ENCODE results near the gene ANKRD22.
"Not testable (repeated sequence)": the region's sequence is repeated elsewhere in the genome, so short reads cannot be mapped to it uniquely, and the experiment has no call there.

Gene ANKRD22

GRCh38 chr10:88877298-88877697, 25.7 kb upstream of the ANKRD22 start:
- DNase-seq, result no peak

- no peak for DNase-seq
Measured at GRCh38 chr10:88875081-88875480, 23.4 kb upstream of the ANKRD22 start.

GRCh38 chr10:88874281-88874680, 22.6 kb upstream of the ANKRD22 start:
- DNase-seq, result no peak

GRCh38 chr10:88873757-88874156, 22.1 kb upstream of the ANKRD22 start:
- DNase-seq, result no peak

- DNase-seq, result no peak
Measured at GRCh38 chr10:88870089-88870488, 18.4 kb upstream of the ANKRD22 start.

- DNase-seq, result no peak
Measured at GRCh38 chr10:88866454-88866853, 14.8 kb upstream of the ANKRD22 start.

- DNase-seq, result no peak
Measured at GRCh38 chr10:88865281-88865876, 13.7 kb upstream of the ANKRD22 start.

- DNase-seq, result no peak
Measured at GRCh38 chr10:88861036-88861435, 9.4 kb upstream of the ANKRD22 start.

GRCh38 chr10:88858491-88858890, 6.8 kb upstream of the ANKRD22 start:
- DNase-seq, result no peak

- no peak for DNase-seq
Measured at GRCh38 chr10:88857831-88858230, 6.2 kb upstream of the ANKRD22 start.

- no peak for DNase-seq
Measured at GRCh38 chr10:88854684-88855083, 3.0 kb upstream of the ANKRD22 start.

- DNase-seq, result no peak
Measured at GRCh38 chr10:88853155-88853881, 1.7 kb upstream of the ANKRD22 start.

- DNase-seq, result no peak
Measured at GRCh38 chr10:88852327-88852726, 683 bp upstream of the ANKRD22 start.

GRCh38 chr10:88850712-88851111, 932 bp downstream of the ANKRD22 start:
- no peak for DNase-seq

- DNase-seq, result no peak
Measured at GRCh38 chr10:88849234-88849633, 2.4 kb downstream of the ANKRD22 start.

- no peak for DNase-seq
Measured at GRCh38 chr10:88848499-88848898, 3.1 kb downstream of the ANKRD22 start.

GRCh38 chr10:88843171-88843570, 8.5 kb downstream of the ANKRD22 start:
- DNase-seq, result no peak

GRCh38 chr10:88841316-88842111, 10.1 kb downstream of the ANKRD22 start:
- DNase-seq, result no peak

GRCh38 chr10:88840881-88841280, 10.8 kb downstream of the ANKRD22 start:
- DNase-seq, result no peak

GRCh38 chr10:88840104-88840503, 11.5 kb downstream of the ANKRD22 start:
- DNase-seq, result no peak

- no peak for DNase-seq
Measured at GRCh38 chr10:88838766-88839350, 12.8 kb downstream of the ANKRD22 start.

- not testable (repeated sequence) for DNase-seq
Measured at GRCh38 chr10:88837632-88838031, 14.0 kb downstream of the ANKRD22 start.

GRCh38 chr10:88835910-88836221, 15.8 kb downstream of the ANKRD22 start:
- no peak for DNase-seq
